ENCODE data around the gene ABLIM3.

The ABLIM3 gene

GRCh38 chr5:149170299-149170698 lies 29.0 kb downstream of the ABLIM3 start:
- DNase-seq (ENCODE audit: low read depth, low spot score): peak; percentile 38
- H3K4me3 ChIP-seq (ENCODE audit: low read depth, low read length): no peak overlapping the region
- in situ Hi-C loops (cut with HindIII; ENCODE audit: low sequenced_read_pairs): no loop called here
- TF ChIP-seq CTCF (IDR thresholded peaks at IDR 0.05; ENCODE audit: low read depth, low read length): no peak

GRCh38 chr5:149172261-149172660 lies 31.0 kb downstream of the ABLIM3 start:
- peak; percentile 85 for DNase-seq (ENCODE audit: low read depth, low spot score)
- no peak for TF ChIP-seq CTCF (IDR thresholded peaks at IDR 0.05; ENCODE audit: low read depth, low read length)
- in situ Hi-C loops (cut with HindIII; ENCODE audit: low sequenced_read_pairs): no loop called here
- no peak overlapping the region for H3K4me3 ChIP-seq (ENCODE audit: low read depth, low read length)

- no peak overlapping the region for H3K4me3 ChIP-seq (ENCODE audit: low read depth, low read length)
- no peak for DNase-seq (ENCODE audit: low read depth, low spot score)
- in situ Hi-C loops (cut with HindIII; ENCODE audit: low sequenced_read_pairs): no loop called here
- TF ChIP-seq CTCF (IDR thresholded peaks at IDR 0.05; ENCODE audit: low read depth, low read length): no peak
These were observed 31.6 kb downstream of the ABLIM3 start for GRCh38 chr5:149172709-149173505.

- H3K4me3 ChIP-seq (ENCODE audit: low read depth, low read length): no peak overlapping the region
- no peak for TF ChIP-seq CTCF (IDR thresholded peaks at IDR 0.05; ENCODE audit: low read depth, low read length)
- no peak for DNase-seq (ENCODE audit: low read depth, low spot score)
- in situ Hi-C loops (cut with HindIII; ENCODE audit: low sequenced_read_pairs): no loop called here
These were observed 33.5 kb downstream of the ABLIM3 start for GRCh38 chr5:149174847-149175234.

GRCh38 chr5:149175346-149176105 lies 34.2 kb downstream of the ABLIM3 start:
- no peak overlapping the region for H3K4me3 ChIP-seq (ENCODE audit: low read depth, low read length)
- DNase-seq (ENCODE audit: low read depth, low spot score): no peak
- TF ChIP-seq CTCF (IDR thresholded peaks at IDR 0.05; ENCODE audit: low read depth, low read length): no peak
- in situ Hi-C loops (cut with HindIII; ENCODE audit: low sequenced_read_pairs): no loop called here

- no peak for DNase-seq (ENCODE audit: low read depth, low spot score)
- TF ChIP-seq CTCF (IDR thresholded peaks at IDR 0.05; ENCODE audit: low read depth, low read length): no peak
- in situ Hi-C loops (cut with HindIII; ENCODE audit: low sequenced_read_pairs): no loop called here
- H3K4me3 ChIP-seq (ENCODE audit: low read depth, low read length): no peak overlapping the region
These were observed 36.1 kb downstream of the ABLIM3 start for GRCh38 chr5:149177339-149177843.

Measured in astrocyte of the spinal cord (primary cell).